GM21367 (cell line): ENCODE measurements around the gene APC2.
"Not testable (repeated sequence)": the region's sequence is repeated elsewhere in the genome, so short reads cannot be mapped to it uniquely, and the experiment has no call there.

ENCODE experiments used
- ATAC-seq: cut with Tn5 transposase; IDR thresholded peaks from one replicate; pipeline ENCODE4 v1.9.1; 2021; ENCODE audit not compliant: unreplicated experiment

APC2 gene

DNA sequence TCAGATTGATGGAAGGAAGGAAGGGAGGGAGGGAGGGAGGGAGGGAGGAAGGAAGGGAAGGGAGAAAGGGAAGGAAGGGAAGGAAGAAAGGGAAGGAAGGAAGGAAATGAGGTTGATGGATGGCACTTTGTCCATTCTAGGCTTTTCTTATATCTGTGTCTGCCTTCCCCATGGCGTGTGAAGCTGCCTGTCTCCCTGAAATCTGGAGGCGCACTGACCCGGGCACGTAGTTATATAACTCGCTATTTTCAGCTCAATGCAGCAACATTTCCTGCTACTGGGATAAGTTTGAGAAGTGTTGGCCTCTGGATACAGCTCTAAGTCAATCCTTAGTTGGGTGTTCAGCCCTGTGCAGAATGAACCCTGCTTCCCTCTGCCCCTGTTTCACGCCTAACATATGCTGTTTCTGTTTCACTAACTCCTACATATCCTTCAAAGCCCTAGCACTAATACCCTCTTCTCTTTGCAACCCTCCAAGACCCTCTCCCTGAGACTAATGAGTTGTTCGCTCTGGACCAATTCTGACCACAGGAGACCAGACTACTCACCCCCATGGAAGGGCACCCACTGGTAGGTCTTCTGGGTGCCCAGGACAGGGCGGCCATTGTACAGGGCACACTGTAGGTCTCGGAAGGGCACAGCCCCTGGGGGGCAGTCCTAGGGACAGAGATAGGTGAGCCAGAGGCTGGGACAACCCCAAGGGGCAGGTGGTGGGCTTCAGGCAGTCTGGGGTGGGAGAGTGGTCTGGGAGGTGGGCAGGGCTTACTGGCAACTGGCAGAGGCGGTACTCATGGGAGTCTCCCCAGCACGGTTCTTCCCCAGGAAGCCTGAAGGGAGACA lies 59.9 kb downstream of the APC2 start:
- ATAC-seq: no peak

DNA sequence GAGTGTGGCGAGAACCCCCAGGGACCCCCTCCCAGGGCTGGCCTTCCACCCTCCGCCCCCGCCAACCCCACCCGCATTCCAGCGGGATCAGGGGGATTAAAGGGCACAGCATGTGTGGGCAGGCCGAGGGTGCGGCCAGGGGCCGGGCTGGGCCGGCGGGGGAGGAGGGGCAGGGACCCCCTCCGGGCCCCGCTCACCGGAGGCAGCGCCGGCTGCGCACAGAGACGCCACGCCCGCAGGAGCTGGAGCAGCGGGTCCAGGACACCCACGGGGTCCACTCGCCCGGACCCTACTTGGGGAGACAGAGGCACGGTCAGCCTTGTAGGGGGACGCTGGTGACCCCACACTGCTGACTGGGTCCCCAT lies 60.5 kb downstream of the APC2 start:
- ATAC-seq: no peak

GRCh38 chr19:1510807-1511206 lies 60.9 kb downstream of the APC2 start:
- no peak for ATAC-seq

DNA sequence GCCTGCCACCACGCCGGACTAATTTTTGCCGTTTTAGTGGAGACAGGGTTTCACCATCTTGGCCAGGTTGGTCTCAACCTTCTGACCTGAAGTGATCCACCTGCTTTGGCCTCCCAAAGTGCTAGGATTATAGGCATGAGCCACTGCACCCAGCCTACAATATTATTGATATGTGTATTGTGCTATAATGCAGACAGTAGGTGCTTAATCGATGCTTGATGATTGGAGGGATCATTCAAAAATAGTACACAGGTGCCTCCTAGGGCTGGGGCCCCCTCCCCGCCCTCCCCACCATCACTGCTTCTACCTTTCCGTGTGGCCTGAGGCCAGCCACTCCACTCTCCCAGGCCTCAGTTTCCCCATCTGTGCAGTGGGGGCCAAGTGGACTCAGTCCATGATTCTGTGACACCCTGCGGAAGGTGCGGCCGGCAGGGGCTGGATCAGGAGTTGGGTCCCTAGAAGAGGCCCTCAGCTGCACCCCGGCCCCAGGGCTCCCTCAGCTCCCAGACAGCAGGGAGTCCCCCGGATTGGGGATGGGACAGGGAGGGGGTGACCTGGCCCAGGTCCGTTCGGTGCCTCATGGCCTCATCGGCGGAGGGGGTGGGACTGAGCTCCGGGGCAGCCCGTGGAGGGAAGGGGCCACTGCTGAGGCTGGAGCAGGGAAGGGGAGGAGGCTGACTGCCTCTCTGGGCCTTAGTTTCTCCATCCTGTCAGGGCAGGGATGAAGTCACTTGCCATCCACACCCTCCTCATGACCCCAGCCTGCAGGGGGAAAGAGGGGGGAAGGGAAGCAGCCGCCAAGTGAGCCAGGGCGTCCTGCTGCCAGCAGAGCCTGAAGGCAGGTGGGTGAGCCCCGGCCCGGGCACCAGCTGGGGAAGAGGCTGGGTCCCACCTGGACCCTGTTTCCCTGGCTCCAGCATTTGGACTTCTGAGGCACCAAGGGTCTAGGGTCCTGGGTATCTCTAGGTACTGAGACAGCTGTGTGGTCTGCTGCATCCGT lies 61.7 kb downstream of the APC2 start:
- ATAC-seq: no peak

GRCh38 chr19:1512671-1513498 lies 63.0 kb downstream of the APC2 start, which contains the start of gene ADAMTSL5:
Gene ADAMTSL5, minus strand, starts transcription at chr19:1513019. Its CDS starts 2,076 bp downstream, at chr19:1510943.
- no peak for ATAC-seq

DNA sequence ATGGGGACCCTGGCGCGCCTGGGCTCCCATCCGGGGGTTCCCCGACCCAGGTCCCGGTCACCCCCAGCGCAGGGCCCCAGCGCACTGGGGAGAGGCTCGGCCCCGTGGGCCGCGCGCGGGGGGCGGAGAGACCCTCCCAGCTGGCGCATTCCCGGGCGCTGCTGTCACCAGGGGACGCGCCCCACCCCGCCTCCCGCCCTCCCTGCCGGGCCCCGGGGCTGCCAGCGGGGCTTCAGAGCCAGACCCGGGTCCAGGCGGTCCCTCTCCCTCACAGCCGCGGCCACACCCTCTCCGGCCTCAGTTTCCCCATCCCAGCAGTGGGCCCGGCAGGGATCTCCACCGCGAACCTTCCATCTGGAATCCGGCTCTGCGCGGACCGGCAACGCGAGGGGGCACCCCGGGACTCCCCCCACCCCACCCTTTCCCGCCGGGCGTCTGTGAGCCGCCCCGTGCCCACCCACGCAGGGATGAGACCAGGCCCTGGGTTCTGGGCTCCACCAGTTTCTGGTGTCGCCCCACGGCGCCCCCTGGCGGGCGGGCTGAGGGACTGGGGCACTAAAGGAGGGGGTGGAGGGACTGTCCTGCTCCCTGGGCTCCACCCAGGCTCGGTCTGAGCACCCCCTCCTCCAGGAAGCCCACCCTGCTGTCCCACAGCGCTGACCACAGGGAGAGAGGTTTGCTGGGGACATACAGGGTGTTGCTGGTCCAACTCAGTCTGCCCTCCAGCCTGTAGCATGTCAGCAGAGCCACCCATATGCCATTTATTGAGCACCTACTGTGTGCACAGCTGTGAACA lies 63.8 kb downstream of the APC2 start:
- no peak for ATAC-seq

- ATAC-seq: no peak
Observed at GRCh38 chr19:1514295-1514661, 64.4 kb downstream of the APC2 start.

DNA sequence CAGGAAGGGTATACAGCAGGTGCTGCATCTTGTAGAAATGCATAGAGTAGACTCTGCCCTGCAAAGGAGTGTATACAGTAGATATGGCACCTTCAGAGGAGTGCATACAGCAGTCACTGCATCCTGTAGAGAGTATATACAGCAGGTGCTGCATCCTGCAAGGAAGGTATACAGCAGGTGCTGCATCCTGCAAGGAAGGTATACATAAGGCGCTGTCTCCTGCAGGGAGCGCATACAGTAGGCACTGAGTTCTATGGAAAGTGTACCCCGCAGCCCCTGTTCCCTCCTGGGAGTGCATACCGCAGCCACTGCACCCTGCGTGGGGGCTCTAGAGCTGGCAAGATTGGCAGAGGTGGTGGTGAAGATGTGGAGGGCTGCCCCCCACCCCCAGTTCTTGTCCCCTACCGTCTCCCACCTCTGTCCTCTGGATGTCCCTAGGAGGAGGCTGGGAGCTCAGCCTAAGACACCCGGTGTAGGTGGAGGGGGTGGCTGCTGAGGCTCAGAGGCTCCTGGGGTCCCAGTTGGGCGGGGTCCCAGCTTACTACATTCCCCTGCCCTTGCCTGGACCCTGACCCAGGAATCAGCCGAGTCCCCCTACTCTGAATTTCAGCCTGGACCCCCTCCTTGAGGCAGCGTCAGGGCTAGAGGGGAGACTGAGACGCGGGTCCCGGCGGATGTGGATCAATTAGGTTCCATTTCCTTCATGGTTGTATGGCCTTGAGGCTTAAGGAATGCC lies 65.2 kb downstream of the APC2 start:
- ATAC-seq: no peak

DNA sequence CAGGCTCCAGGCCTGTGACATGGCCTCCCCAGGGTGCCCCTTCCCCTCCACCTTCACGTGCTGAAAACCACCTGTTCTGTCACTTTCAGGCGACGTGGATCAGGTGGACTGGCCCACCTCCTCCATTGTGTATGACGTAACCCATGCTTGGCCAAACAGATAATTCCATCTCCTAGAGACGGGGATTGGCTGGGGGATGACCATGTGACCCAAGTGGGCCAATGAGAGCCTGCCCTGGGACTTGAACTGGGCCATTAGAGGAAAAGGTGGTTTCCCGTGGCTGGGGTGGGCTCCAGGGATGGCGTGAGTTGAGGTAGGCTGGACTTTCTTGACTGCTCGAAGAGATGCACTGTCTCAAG lies 66.5 kb downstream of the APC2 start:
- no peak for ATAC-seq

DNA sequence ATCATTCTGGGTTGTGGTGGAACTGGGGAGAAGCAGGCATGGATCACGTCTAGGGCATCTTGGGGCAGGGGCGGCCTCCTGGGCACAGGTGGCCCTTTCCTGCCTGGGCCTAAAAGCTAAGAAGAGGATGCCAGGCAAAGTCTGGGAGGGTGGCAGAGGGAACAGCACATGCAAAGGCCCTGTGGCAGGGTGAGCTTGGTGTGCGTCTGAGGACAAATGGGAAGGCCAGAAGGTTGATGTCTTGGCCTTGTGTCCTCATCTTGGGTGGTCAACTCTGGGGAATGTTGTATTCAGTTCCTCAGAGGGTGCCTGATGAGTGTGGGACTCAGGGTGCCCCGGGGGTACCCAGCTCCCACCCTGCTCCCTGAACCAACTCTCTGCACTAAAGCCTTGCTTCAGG lies 68.5 kb downstream of the APC2 start:
- ATAC-seq: no peak

DNA sequence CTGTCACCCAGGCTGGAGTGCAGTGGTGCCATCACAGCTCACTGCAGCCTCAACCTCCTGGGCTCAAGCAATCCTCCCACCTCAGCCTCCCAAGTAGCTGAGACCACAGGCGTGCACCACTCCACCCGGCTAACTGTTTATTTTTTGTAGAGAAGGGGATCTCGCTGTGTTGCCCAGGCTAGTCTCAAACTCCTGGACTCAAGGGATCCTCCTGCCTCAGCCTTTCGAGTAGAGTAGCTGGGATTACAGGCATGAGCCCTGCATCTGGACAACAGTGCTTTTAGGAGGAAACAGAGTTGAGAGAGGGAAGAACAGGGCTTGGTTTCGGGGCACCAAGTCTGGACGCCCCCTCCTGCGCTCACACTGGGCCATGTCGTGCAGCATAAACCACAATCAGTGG lies 69.9 kb downstream of the APC2 start:
- ATAC-seq: not testable (repeated sequence)

DNA sequence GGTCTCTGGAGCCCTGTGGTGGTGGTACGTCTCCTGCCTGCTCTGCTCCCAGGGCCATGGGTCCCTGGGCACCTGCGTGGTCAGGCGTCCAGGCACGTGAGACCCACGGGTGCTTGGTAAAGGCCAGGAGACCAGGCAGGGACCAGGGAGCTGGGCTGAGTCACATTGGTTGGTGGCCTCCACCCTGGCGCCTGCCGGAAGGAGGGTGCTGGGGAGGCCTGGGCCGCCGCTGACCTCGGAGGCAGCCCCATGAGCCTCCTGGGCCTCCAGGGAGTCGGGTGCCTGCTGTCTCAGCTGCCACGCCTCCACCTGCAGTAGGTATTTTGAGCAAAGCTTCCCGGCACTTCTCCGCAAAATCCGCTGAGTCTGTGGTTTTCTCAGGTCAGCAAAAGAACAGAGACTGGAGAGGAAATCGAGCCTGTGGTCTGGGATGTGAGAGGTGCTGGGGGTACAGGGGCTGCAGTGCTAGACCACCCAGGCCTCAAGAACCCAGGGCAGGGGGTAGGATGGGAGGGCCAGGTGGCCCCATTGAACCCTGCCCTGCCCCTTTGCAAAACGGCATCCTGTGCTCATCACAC lies 70.4 kb downstream of the APC2 start:
- no peak for ATAC-seq

DNA sequence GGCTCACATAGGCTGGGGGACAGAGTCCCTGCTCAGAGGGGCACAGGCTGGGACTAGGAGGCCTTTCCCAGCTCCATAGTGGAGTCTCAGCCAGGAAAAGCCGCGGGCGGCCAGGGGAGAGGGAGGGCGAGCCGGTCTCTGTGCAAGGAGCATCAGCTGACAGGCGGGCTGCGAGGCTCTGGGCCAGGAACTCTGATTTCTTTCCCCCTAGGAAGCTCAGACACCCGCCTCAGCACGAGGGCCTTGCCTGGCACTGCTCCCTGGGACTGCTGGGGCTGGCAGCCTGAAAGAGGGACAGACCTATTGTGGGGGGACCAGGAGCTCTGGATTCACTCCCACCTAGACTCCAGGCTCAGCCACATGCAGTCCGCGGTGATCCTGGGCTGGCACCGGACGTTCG lies 71.7 kb downstream of the APC2 start:
- ATAC-seq: no peak

DNA sequence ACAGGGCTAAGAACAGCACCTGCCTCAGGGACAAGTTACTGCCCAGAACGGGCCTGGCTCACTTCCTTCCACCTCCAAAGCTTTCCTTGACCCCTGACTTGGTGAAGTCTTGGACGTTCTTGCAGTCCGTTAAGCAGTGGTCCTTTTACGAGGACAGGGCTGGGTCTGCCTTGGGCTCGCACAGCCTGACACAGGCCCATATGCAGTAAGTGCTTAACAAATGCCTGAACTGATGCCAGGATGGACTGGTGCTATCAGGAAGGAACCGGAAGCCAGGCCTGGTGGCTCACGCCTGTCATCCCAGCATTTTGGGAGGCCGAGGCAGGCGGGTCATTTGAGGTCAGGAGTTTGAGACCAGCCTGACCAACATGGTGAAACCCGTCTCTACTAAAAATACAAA lies 72.1 kb downstream of the APC2 start:
- ATAC-seq: no peak

DNA sequence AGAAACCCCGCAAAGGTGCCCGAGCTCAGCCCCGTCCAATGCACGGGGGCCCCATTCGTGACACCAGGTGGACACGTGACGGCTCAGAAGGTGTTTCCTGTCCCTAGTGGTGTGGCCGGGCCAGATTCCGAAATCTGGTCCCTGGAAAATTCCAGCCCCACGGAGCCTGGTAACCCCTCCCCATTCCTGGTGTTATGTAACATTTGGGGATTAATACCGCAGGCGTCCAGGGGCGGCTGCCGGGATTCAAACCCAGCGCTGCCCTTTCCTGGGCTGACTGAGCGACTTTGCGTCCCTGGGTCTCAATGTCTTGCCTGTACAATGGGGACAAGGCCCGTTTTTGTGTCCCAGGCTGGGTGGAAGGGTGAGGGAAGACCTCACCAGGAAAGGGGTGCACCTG lies 72.9 kb downstream of the APC2 start:
- no peak for ATAC-seq
